Fibroblast of pulmonary artery (primary cell): Measurements from ENCODE around the gene PGLYRP2.

Experiments
- DNase-seq: peaks from one replicate; pipeline ENCODE4 v3.0.0-alpha.2; 2010; ENCODE audit warnings: low read depth
- H3K4me3 ChIP-seq: replicated peaks from 2 replicates; pipeline ENCODE4 v1.5.1; 2011; ENCODE audit warnings: low read depth, mild to moderate bottlenecking, control low read depth, low read length, moderate library complexity
- CTCF ChIP-seq: IDR thresholded peaks from 2 replicates; pipeline ENCODE4 v1.5.1; 2011; ENCODE audit warnings: mild to moderate bottlenecking, control low read depth, low read length, inconsistent platforms; ENCODE audit errors: missing control alignments

Gene PGLYRP2

GRCh38 chr19:15423130-15423529 is 56.2 kb downstream of the PGLYRP2 start:
- H3K4me3 ChIP-seq = no peak overlapping the region
- TF ChIP-seq CTCF = no peak
- DNase-seq = no peak

GRCh38 chr19:15422296-15423075 is 56.8 kb downstream of the PGLYRP2 start:
- no peak for DNase-seq
- no peak overlapping the region for H3K4me3 ChIP-seq
- TF ChIP-seq CTCF = no peak

- no peak for TF ChIP-seq CTCF
- no peak overlapping the region for H3K4me3 ChIP-seq
- DNase-seq = no peak
Observed at GRCh38 chr19:15421721-15422260, 57.5 kb downstream of the PGLYRP2 start.

- DNase-seq = no peak
- H3K4me3 ChIP-seq = no peak overlapping the region
- TF ChIP-seq CTCF = no peak
Observed at GRCh38 chr19:15421136-15421695, 58.1 kb downstream of the PGLYRP2 start.

GRCh38 chr19:15419413-15420025 is 59.8 kb downstream of the PGLYRP2 start:
- no peak for TF ChIP-seq CTCF
- peak; percentile 5 for DNase-seq

More at GRCh38 chr19:15419413-15420025, 59.8 kb downstream of the PGLYRP2 start:
- H3K4me3 ChIP-seq = peak overlapping the region; percentile 81
